GM19240 (cell line): ENCODE data around the gene STAMBPL1.
"Not testable (repeated sequence)": the region's sequence is repeated elsewhere in the genome, so short reads cannot be mapped to it uniquely, and the experiment has no call there.

Experiments used
- DNase-seq: peaks from one replicate; pipeline ENCODE4 v3.0.0; 2011; ENCODE audit warnings: low spot score; ENCODE audit not compliant: insufficient read length

The STAMBPL1 gene

GRCh38 chr10:88879534-88880281 lies at the start of gene STAMBPL1:
STAMBPL1 (plus strand) TSS chr10:88880245; CDS start chr10:88901709, 21,464 bp downstream.
- DNase-seq, result no peak

GRCh38 chr10:88830643-88831268 lies 49.3 kb upstream of the STAMBPL1 start:
- DNase-seq, result no peak

- DNase-seq, result no peak
Observed at GRCh38 chr10:88831709-88832108, 48.3 kb upstream of the STAMBPL1 start.

- no peak for DNase-seq
Observed at GRCh38 chr10:88832376-88832775, 47.7 kb upstream of the STAMBPL1 start.

- DNase-seq, result no peak
Observed at GRCh38 chr10:88833156-88833555, 46.9 kb upstream of the STAMBPL1 start.

GRCh38 chr10:88833723-88834122 lies 46.3 kb upstream of the STAMBPL1 start:
- no peak for DNase-seq

GRCh38 chr10:88835096-88835909 lies 44.7 kb upstream of the STAMBPL1 start:
- DNase-seq, result peak; percentile 31

- no peak for DNase-seq
Observed at GRCh38 chr10:88835910-88836221, 44.2 kb upstream of the STAMBPL1 start.

GRCh38 chr10:88837632-88838031 lies 42.4 kb upstream of the STAMBPL1 start:
- DNase-seq, result not testable (repeated sequence)

- no peak for DNase-seq
Observed at GRCh38 chr10:88838766-88839350, 41.2 kb upstream of the STAMBPL1 start.

GRCh38 chr10:88840104-88840503 lies 39.9 kb upstream of the STAMBPL1 start:
- no peak for DNase-seq

GRCh38 chr10:88840881-88841280 lies 39.2 kb upstream of the STAMBPL1 start:
- no peak for DNase-seq

- no peak for DNase-seq
Observed at GRCh38 chr10:88841316-88842111, 38.5 kb upstream of the STAMBPL1 start.

- no peak for DNase-seq
Observed at GRCh38 chr10:88843171-88843570, 36.9 kb upstream of the STAMBPL1 start.

- DNase-seq, result no peak
Observed at GRCh38 chr10:88848499-88848898, 31.5 kb upstream of the STAMBPL1 start.

GRCh38 chr10:88849234-88849633 lies 30.8 kb upstream of the STAMBPL1 start:
- no peak for DNase-seq

- DNase-seq, result no peak
Observed at GRCh38 chr10:88850712-88851111, 29.3 kb upstream of the STAMBPL1 start.

GRCh38 chr10:88851706-88852105 lies 28.3 kb upstream of the STAMBPL1 start, which contains the start of gene ANKRD22:
ANKRD22 (minus strand) TSS chr10:88851844; CDS start chr10:88851607, 237 bp downstream.
- no peak for DNase-seq

- no peak for DNase-seq
Observed at GRCh38 chr10:88852327-88852726, 27.7 kb upstream of the STAMBPL1 start.

- DNase-seq, result no peak
Observed at GRCh38 chr10:88853155-88853881, 26.7 kb upstream of the STAMBPL1 start.
